ENCODE measurements around the gene MBP. TPM values are rescaled to one million over a fixed set of nuclear protein-coding genes. Genes with fewer than 3 reads are reported as not detected.

The MBP gene
- total RNA-seq, 1 donor from 2014 or later: 90.6 TPM

DNA sequence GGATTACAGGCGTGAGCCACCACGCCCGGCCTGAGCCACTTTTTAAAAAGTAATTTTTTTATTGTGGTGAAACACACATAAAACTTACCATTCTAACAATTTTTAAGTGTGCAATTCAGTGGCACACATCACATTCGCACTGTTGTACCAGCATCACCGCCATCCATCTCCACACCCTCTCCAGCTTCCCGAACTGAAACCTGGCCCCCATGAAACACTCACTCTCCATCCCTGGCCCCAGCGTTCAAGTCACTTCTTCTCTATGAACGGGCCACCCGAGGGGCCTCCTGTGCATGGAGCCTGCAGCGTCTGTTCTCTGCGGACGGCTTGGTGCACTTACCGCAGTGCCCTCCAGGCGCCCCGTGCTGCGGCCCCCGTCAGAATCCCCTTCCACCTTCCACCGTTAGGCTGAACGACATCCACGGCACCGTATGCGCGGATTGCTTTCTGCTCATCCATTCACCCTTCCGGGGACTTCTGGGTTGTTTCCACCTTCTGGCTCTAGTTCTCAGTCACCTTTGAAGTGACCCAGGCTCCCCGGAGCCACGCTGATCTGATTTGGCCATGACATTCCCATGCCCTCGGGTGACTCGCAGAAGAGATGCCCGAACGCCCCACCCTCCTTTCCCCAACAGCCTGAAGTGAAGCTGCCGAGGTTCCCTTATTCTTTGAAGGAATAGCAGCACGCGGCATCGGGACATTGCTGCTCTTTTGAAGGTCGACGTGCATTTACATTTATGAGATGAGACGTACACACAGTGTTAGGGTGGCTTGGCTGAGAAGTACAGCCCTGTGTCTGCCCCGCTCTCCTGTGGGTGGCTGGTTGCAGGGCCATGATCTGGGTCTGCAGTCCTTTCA, 134.4 kb downstream of the MBP start:
- no peaks in the 10 kb centered on the region for H3K36me3 ChIP-seq
- no peaks in the 10 kb centered on the region for H3K9me3 ChIP-seq
- H3K4me1 ChIP-seq: peaks cover 13% of the 10 kb centered on the region
- no peak overlapping the region for H3K27ac ChIP-seq
- intact Hi-C loops (cut with DNase I): no loop called here
- DNase-seq (no peak), ATAC-seq (no peak)
- no peak overlapping the region for H3K4me3 ChIP-seq
- no peaks in the 10 kb centered on the region for H3K27me3 ChIP-seq (ENCODE audit: low read depth)
- TF ChIP-seq, protein P1, sequence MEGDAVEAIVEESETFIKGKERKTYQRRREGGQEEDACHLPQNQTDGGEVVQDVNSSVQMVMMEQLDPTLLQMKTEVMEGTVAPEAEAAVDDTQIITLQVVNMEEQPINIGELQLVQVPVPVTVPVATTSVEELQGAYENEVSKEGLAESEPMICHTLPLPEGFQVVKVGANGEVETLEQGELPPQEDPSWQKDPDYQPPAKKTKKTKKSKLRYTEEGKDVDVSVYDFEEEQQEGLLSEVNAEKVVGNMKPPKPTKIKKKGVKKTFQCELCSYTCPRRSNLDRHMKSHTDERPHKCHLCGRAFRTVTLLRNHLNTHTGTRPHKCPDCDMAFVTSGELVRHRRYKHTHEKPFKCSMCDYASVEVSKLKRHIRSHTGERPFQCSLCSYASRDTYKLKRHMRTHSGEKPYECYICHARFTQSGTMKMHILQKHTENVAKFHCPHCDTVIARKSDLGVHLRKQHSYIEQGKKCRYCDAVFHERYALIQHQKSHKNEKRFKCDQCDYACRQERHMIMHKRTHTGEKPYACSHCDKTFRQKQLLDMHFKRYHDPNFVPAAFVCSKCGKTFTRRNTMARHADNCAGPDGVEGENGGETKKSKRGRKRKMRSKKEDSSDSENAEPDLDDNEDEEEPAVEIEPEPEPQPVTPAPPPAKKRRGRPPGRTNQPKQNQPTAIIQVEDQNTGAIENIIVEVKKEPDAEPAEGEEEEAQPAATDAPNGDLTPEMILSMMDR (IDR thresholded peaks at IDR 0.05): no peak

DNA sequence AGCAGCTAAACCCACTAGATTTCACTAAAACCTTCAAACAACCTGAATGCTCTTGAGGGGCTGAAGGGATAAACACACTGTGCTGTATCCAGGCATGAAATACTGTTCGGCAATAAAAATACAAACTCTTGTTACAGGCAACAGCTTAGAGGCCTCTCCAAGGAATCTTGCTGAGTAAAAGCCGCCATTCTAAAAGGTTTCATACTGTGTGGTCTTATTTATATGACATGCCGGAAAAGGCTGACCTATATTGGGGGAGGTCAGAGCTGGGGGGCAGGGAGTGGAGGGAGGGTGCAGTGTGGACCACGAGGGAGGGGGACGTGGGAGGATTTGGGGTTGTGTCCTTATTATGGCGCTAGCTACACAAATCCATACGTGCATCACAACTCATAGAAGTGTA, 136.2 kb downstream of the MBP start:
- Histone ChIP-seq H3K27ac (no peak overlapping the region), H3K36me3 (no peaks in the 10 kb centered on the region), H3K4me1 (peaks cover 13% of the 10 kb centered on the region), H3K4me3 (no peak overlapping the region), H3K9me3 (no peaks in the 10 kb centered on the region), H3K27me3 (ENCODE audit: low read depth) (no peaks in the 10 kb centered on the region)
- DNase-seq (no peak), ATAC-seq (no peak)
- intact Hi-C loops (cut with DNase I): no loop called here
- TF ChIP-seq, protein P1 (IDR thresholded peaks at IDR 0.05): no peak

DNA sequence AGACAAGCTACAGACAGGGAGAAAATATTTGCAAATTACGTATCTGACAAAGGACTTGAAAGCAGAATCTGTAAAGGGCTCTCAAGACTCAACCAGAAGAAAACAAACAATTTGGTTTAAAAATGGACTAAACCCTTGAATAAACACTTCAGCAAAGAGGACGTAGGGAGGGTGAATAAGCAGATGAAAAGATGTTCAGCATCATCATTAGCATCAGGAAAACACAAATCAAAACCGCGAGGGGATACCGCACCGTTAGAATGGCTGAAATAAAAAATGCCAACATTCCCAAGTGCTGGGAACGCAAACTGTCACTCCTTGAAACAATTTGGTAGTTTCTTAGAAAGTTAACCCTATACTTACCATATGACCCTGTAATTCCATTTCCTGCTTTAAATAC, 136.7 kb downstream of the MBP start:
- DNase-seq (no peak), ATAC-seq (no peak)
- intact Hi-C loops (cut with DNase I): no loop called here
- Histone ChIP-seq H3K27ac (no peak overlapping the region), H3K36me3 (no peaks in the 10 kb centered on the region), H3K9me3 (no peaks in the 10 kb centered on the region), H3K4me1 (peaks cover 9% of the 10 kb centered on the region), H3K4me3 (no peak overlapping the region), H3K27me3 (ENCODE audit: low read depth) (no peaks in the 10 kb centered on the region)
- TF ChIP-seq, protein P1 (IDR thresholded peaks at IDR 0.05): no peak

DNA sequence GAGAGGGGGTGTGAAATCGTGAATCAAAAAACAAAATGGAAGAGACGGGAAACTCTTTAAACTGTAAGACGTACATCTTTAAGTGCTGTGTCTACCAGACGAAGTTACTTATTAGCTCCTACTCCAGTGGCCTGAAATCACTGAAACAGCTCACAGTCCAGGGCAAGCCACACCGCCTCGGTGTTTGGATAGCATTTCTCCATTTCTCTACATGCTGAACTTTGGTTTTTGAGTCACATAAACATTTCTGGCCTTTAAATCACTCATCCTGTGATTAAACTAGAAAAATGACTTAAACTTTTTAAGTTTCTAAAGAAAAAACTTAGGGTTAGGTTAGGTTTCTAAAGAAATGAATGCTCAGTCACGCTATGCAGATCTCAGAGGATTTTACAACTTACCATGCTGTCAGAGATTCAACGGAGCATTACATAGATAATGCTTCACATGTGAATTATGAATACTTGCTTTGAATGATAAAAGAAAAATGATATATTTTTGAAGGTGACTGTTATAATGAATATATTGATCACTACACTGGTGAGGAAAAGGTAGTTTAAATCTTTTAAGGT, 138.4 kb downstream of the MBP start:
- DNase-seq: no peak
- intact Hi-C loops (cut with DNase I): no loop called here
- Histone ChIP-seq H3K27me3 (ENCODE audit: low read depth) (no peaks in the 10 kb centered on the region), H3K27ac (no peak overlapping the region), H3K4me3 (no peak overlapping the region), H3K9me3 (no peaks in the 10 kb centered on the region), H3K4me1 (no peaks in the 10 kb centered on the region), H3K36me3 (no peaks in the 10 kb centered on the region)
- TF ChIP-seq, protein P1 (IDR thresholded peaks at IDR 0.05): no peak
- ATAC-seq: no peak

DNA sequence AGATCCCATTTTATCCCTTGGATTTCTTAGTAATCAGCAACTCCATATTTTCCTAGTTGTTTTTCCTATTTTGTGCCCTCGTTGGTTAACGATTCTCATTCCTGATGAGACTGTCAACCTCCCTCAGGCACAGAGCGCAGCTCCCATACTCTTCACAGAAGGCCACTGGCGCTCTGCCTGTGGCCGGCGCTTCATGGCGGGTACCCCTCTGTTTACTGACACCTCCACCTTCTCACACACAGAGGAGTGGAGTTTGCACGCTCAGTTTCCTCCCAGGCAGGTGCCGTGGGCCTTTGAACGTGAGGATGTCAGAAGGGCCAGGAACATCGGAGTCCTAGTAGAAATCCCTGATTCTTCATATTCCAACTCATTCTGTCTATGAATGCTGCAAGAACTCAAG, 139.0 kb downstream of the MBP start:
- intact Hi-C loops (cut with DNase I): no loop called here
- peak; percentile 20 for DNase-seq
- no peaks in the 10 kb centered on the region for H3K27me3 ChIP-seq (ENCODE audit: low read depth)
- no peak overlapping the region for H3K4me3 ChIP-seq
- no peaks in the 10 kb centered on the region for H3K36me3 ChIP-seq
- no peak for ATAC-seq
- H3K27ac ChIP-seq: no peak overlapping the region
- H3K4me1 ChIP-seq: no peaks in the 10 kb centered on the region
- TF ChIP-seq, protein P1 (IDR thresholded peaks at IDR 0.05): no peak
- H3K9me3 ChIP-seq: no peaks in the 10 kb centered on the region

Data from lower lobe of right lung (tissue), 2 donors.